Retinal pigment epithelial cell (primary cell): ENCODE data around the gene H6PD.

ENCODE experiments used
- DNase-seq: peaks from one replicate; pipeline ENCODE4 v3.0.0-alpha.2; 2010; ENCODE audit warnings: low read depth
- H3K4me3 ChIP-seq: 2 replicates; pipeline ENCODE4 v1.5.1; 2011; ENCODE audit warnings: mild to moderate bottlenecking, low read length, control low read depth, moderate library complexity
- CTCF ChIP-seq: conservative IDR thresholded peaks from 2 replicates; pipeline ENCODE4 v1.5.1; 2011; ENCODE audit warnings: low read depth, low read length, control low read depth, inconsistent platforms

H6PD gene

GRCh38 chr1:9263984-9264872, 29.7 kb downstream of the H6PD start:
- no peak for TF ChIP-seq CTCF
- no peak overlapping the region for H3K4me3 ChIP-seq
- DNase-seq: no peak

- no peak for DNase-seq
- no peak for TF ChIP-seq CTCF
- H3K4me3 ChIP-seq: no peak overlapping the region
Measured at GRCh38 chr1:9265037-9265436, 30.5 kb downstream of the H6PD start.

GRCh38 chr1:9265968-9266367, 31.4 kb downstream of the H6PD start:
- H3K4me3 ChIP-seq: no peak overlapping the region
- DNase-seq: no peak
- no peak for TF ChIP-seq CTCF

GRCh38 chr1:9267352-9267686, 32.7 kb downstream of the H6PD start:
- TF ChIP-seq CTCF: no peak
- H3K4me3 ChIP-seq: no peak overlapping the region

GRCh38 chr1:9267827-9268581, 33.4 kb downstream of the H6PD start:
- no peak for TF ChIP-seq CTCF
- DNase-seq: no peak
- no peak overlapping the region for H3K4me3 ChIP-seq

More at GRCh38 chr1:9267352-9267686, 32.7 kb downstream of the H6PD start:
- no peak for DNase-seq

- TF ChIP-seq CTCF: no peak
- H3K4me3 ChIP-seq: no peak overlapping the region
- no peak for DNase-seq
Measured at GRCh38 chr1:9269078-9269501, 34.5 kb downstream of the H6PD start.
